ENCODE measurements around the gene NALCN.

The NALCN gene

DNA sequence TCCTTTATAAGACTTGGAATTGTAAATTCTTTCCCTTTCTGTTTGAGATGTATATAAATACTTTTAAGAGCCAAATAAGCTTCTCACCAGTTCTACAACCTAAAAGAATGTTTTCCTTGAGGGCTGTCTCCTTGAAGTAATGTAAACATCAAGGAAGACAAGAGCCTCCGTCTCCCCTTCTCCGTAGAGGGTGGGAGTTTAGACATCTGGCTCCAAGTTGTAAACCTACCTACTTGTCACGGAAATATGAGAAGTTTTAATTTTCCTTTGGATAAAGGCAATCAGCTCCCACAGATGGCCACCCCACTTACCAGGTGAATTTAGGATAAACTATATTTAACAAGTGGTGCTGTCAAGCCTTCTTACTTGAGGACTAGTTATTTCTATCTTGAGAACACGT lies 237.9 kb downstream of the NALCN start:
- no peak overlapping the region for H3K4me3 ChIP-seq (replicated peaks; ENCODE audit: low read depth, low read length)
- no peaks in the 10 kb centered on the region for H3K27me3 ChIP-seq (replicated peaks; ENCODE audit: control insufficient read depth, insufficient read depth, low read length)
- no peak for TF ChIP-seq CTCF (IDR thresholded peaks at IDR 0.05; ENCODE audit: insufficient read depth, low read length, poor library complexity, severe bottlenecking)
- H3K36me3 ChIP-seq (ENCODE audit: control insufficient read depth, insufficient read depth, low read length): no peaks in the 10 kb centered on the region
- no peak for DNase-seq (ENCODE audit: extremely low read depth, insufficient read length)

DNA sequence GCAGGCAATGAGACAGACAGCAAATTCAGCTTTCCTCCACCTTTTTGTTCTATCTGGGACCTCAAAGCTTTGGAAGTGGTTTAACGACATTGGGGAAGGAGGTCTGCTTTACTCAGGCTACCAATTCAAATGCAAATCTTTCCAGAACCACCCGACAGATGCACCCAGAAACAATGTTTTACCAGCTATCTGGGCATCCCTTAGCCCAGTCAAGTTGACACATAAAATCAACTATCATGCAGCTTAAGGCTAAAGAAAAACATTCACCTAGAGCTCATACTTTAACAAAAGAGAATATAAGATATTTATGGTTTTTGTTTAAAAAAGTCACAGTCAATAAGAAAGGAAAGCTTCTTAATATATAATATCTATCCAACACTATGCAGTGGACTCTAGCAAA lies 246.0 kb downstream of the NALCN start:
- Histone ChIP-seq H3K27me3 (replicated peaks; ENCODE audit: control insufficient read depth, insufficient read depth, low read length) (no peaks in the 10 kb centered on the region), H3K4me3 (replicated peaks; ENCODE audit: low read depth, low read length) (no peak overlapping the region), H3K36me3 (ENCODE audit: control insufficient read depth, insufficient read depth, low read length) (no peaks in the 10 kb centered on the region)
- no peak for TF ChIP-seq CTCF (IDR thresholded peaks at IDR 0.05; ENCODE audit: insufficient read depth, low read length, poor library complexity, severe bottlenecking)
- DNase-seq (ENCODE audit: extremely low read depth, insufficient read length): no peak

DNA sequence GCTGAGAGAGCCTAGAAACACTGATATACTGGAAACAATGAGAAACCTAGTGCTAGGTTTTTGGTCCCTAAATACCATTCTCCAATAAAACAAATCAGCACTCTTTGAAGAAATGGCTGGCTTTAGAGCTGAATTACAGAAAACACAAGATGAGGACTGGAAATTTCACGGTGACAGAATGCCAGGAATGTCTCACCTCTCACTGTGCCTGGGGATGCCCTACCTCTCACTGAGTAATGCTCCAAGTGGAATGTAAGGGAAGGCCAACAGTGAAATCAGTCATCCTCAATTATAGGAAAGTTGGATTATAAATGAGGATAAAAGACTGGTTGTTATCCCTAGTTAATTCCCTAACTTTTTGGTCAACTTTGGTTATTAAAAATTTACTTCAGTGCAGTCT lies 259.0 kb downstream of the NALCN start:
- no peak for DNase-seq (ENCODE audit: extremely low read depth, insufficient read length)
- Histone ChIP-seq H3K36me3 (ENCODE audit: control insufficient read depth, insufficient read depth, low read length) (no peaks in the 10 kb centered on the region), H3K4me3 (replicated peaks; ENCODE audit: low read depth, low read length) (no peak overlapping the region), H3K27me3 (replicated peaks; ENCODE audit: control insufficient read depth, insufficient read depth, low read length) (no peaks in the 10 kb centered on the region)
- no peak for TF ChIP-seq CTCF (IDR thresholded peaks at IDR 0.05; ENCODE audit: insufficient read depth, low read length, poor library complexity, severe bottlenecking)

DNA sequence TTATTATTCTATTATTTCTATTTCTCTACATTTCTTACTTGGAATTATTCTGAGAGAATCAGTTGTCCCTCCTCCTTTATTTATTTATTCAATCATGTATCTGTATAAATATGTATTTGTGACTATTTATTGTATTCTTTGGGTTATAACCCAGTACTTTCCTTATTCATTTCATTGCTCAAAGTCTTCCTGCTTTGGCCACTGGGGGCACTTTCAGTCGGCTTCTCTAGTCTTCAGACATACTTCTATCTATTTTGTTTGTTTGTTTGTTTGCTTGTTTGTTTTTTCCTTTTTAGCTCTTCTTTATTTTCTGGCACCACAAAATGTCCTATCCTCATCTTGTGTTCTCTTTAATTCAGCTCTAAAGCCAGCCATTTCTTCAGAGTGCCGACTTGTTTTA lies 260.4 kb downstream of the NALCN start:
- H3K27me3 ChIP-seq (replicated peaks; ENCODE audit: control insufficient read depth, insufficient read depth, low read length): no peaks in the 10 kb centered on the region
- no peaks in the 10 kb centered on the region for H3K36me3 ChIP-seq (ENCODE audit: control insufficient read depth, insufficient read depth, low read length)
- H3K4me3 ChIP-seq (replicated peaks; ENCODE audit: low read depth, low read length): no peak overlapping the region
- peak; percentile 76 for TF ChIP-seq CTCF (IDR thresholded peaks at IDR 0.05; ENCODE audit: insufficient read depth, low read length, poor library complexity, severe bottlenecking)
- DNase-seq (ENCODE audit: extremely low read depth, insufficient read length): no peak

DNA sequence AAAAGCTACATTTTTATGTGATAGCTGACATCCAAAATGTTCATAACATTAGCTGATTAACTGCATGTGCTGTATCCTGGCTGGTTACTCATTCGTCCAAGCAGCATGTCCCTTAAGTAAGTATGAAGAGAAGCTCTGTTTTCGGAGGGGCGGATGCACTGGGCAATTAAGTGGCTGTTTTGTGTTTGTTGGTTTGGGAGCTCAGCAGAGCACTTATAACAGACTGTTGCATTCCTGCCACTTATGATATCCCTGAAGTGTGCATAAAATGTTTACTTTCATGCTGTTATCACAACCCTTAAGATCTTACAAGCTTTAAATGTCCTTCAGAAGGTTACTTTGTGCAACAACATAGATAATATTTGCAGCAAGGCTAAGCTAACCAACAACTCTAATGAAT lies 264.1 kb downstream of the NALCN start:
- DNase-seq (ENCODE audit: extremely low read depth, insufficient read length): no peak
- H3K27me3 ChIP-seq (replicated peaks; ENCODE audit: control insufficient read depth, insufficient read depth, low read length): no peaks in the 10 kb centered on the region
- no peak for TF ChIP-seq CTCF (IDR thresholded peaks at IDR 0.05; ENCODE audit: insufficient read depth, low read length, poor library complexity, severe bottlenecking)
- no peak overlapping the region for H3K4me3 ChIP-seq (replicated peaks; ENCODE audit: low read depth, low read length)
- no peaks in the 10 kb centered on the region for H3K36me3 ChIP-seq (ENCODE audit: control insufficient read depth, insufficient read depth, low read length)

- DNase-seq (ENCODE audit: extremely low read depth, insufficient read length): no peak
- Histone ChIP-seq H3K27me3 (replicated peaks; ENCODE audit: control insufficient read depth, insufficient read depth, low read length) (no peaks in the 10 kb centered on the region), H3K4me3 (replicated peaks; ENCODE audit: low read depth, low read length) (no peak overlapping the region), H3K36me3 (ENCODE audit: control insufficient read depth, insufficient read depth, low read length) (no peaks in the 10 kb centered on the region)
- no peak for TF ChIP-seq CTCF (IDR thresholded peaks at IDR 0.05; ENCODE audit: insufficient read depth, low read length, poor library complexity, severe bottlenecking)
Observed at GRCh38 chr13:101150998-101151397, 265.3 kb downstream of the NALCN start.
